Body of pancreas (tissue), 4 donors: Measurements from ENCODE around the gene MAP3K5.

Experiments used
- POLR2A ChIP-seq, 3 donors: fragments of 450-650 bp; IDR thresholded peaks; one replicate each; pipeline ENCODE4 v1.6.1; 2016; ENCODE audit warnings: antibody characterized with exemption in 3 of 3, mild to moderate bottlenecking in 2 of 3
- TF ChIP-seq, protein P1 (sequence below), 7 experiments: fragments of 450-650 bp in 4 of 7; fragments of 200-600 bp in 3 of 7; sonication (generic) in 3 of 7; IDR thresholded peaks; one replicate each; pipeline ENCODE4 v1.5.1; 2016 to 2019; ENCODE audit warnings: antibody characterized with exemption in 7 of 7

- TF ChIP-seq, protein P1, sequence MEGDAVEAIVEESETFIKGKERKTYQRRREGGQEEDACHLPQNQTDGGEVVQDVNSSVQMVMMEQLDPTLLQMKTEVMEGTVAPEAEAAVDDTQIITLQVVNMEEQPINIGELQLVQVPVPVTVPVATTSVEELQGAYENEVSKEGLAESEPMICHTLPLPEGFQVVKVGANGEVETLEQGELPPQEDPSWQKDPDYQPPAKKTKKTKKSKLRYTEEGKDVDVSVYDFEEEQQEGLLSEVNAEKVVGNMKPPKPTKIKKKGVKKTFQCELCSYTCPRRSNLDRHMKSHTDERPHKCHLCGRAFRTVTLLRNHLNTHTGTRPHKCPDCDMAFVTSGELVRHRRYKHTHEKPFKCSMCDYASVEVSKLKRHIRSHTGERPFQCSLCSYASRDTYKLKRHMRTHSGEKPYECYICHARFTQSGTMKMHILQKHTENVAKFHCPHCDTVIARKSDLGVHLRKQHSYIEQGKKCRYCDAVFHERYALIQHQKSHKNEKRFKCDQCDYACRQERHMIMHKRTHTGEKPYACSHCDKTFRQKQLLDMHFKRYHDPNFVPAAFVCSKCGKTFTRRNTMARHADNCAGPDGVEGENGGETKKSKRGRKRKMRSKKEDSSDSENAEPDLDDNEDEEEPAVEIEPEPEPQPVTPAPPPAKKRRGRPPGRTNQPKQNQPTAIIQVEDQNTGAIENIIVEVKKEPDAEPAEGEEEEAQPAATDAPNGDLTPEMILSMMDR (IDR thresholded peaks at IDR 0.05) = no peak
- no peak for TF ChIP-seq POLR2A (IDR thresholded peaks at IDR 0.05)
Measured at GRCh38 chr6:136669299-136669699, 123.0 kb downstream of the MAP3K5 start.
